Erythroblast (primary cell): Measurements from ENCODE around the gene HLA-DMB.

ENCODE experiments used
- GATA1 ChIP-seq: IDR thresholded peaks from 2 replicates; pipeline ENCODE4 v1.6.1; 2011; ENCODE audit warnings: low read depth, mild to moderate bottlenecking, control low read depth, low read length, moderate library complexity
- POLR2A ChIP-seq: IDR thresholded peaks from 2 replicates; pipeline ENCODE4 v1.6.1; 2011; ENCODE audit warnings: mild to moderate bottlenecking, low read length

DNA sequence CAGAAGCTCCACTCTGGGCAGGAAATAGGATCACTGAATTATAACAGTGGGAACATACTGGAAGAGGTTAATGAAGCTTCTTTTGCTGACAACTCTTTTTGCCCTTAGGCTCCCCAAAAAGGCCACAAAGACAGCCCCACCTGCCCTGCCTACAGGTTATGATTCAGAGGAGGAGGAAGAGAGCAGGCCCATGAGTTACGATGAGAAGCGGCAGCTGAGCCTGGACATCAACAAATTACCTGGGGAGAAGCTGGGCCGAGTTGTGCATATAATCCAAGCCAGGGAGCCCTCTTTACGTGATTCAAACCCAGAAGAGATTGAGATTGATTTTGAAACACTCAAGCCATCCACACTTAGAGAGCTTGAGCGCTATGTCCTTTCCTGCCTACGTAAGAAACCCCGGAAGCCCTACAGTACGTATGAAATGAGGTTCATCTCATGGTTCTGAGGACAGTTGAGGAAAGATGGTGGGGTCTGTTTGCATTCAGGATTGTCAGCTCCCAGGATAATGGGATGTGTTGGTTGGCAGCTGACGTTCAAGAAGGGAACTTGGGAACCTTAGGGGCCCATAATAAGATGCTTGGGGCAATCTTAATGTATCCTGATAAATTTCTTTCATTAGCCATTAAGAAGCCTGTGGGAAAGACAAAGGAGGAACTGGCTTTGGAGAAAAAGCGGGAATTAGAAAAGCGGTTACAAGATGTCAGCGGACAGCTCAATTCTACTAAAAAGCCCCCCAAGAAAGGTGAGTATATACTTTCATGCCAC lies 39.1 kb upstream of the HLA-DMB start:
- no peak for TF ChIP-seq POLR2A
- TF ChIP-seq GATA1, result no peak
